Naive thymus-derived CD4-positive, alpha-beta T cell (primary cell): ENCODE measurements around the gene ERVMER34-1. TPM values are rescaled to one million over a fixed set of nuclear protein-coding genes. Genes with fewer than 3 reads are reported as not detected.

Experiments
- ATAC-seq: fragments of 150-1000 bp; cut with Tn5 transposase; 2 replicates; pipeline ENCODE4 v1.10.0; 2021; ENCODE audit warnings: mild to moderate bottlenecking, moderate library complexity
- CTCF ChIA-PET: fragments of 350-600 bp; sonication (Branson Sonifier 250); formaldehyde crosslinking; loops from one replicate; lab custom pipeline; 2021; ENCODE audit warnings: antibody characterized with exemption; lab: Charles Lee
- POLR2A ChIA-PET: fragments of 350-600 bp; sonication (Branson Sonifier 250); formaldehyde crosslinking; loops from one replicate; lab custom pipeline; 2021; ENCODE audit warnings: antibody characterized with exemption, inconsistent platforms; lab: Charles Lee
- DNase-seq, 9 donors: peaks; one replicate each; pipeline versions ENCODE4 v3.0.0 to v3.0.0-alpha.2; 2020 to 2022; ENCODE audit warnings: mixed read lengths in 1 of 9
- H3K27ac ChIP-seq: one replicate; pipeline ENCODE4 v1.7.0; 2013; ENCODE audit warnings: mild to moderate bottlenecking, low read depth, low read length, moderate library complexity
- H3K27me3 ChIP-seq, 2 donors: one replicate each; pipeline ENCODE4 v1.7.0; 2013; ENCODE audit warnings: low read length in 2 of 2, mild to moderate bottlenecking in 2 of 2, moderate library complexity in 2 of 2; ENCODE audit not compliant: control insufficient read depth in 2 of 2, insufficient read depth in 2 of 2
- H3K36me3 ChIP-seq, 3 experiments: 1 replicate in 2 of 3; 2 replicates in 1 of 3; pipeline ENCODE4 v1.7.0; 2013; ENCODE audit warnings: low read length in 3 of 3, mild to moderate bottlenecking in 3 of 3, moderate library complexity in 1 of 3; ENCODE audit not compliant: insufficient read depth in 3 of 3, control insufficient read depth in 2 of 3
- H3K4me1 ChIP-seq, 2 donors: one replicate each; pipeline ENCODE4 v1.7.0; 2013; ENCODE audit warnings: low read length in 2 of 2, mild to moderate bottlenecking in 2 of 2, moderate library complexity in 1 of 2; ENCODE audit not compliant: control insufficient read depth in 2 of 2, insufficient read depth in 2 of 2
- H3K4me3 ChIP-seq: 2 replicates; pipeline ENCODE4 v1.7.0; 2013; ENCODE audit warnings: mild to moderate bottlenecking, low read length
- H3K9me3 ChIP-seq, 3 experiments: 1 replicate in 2 of 3; 2 replicates in 1 of 3; pipeline ENCODE4 v1.7.0; 2013; ENCODE audit warnings: low read length in 3 of 3; ENCODE audit not compliant: control insufficient read depth in 2 of 3
- H3K27ac Mint-ChIP-seq, 9 donors: one replicate each; pipeline ENCODE4 v1.8.0; 2020 to 2022; ENCODE audit warnings: mixed read lengths in 9 of 9, mild to moderate bottlenecking in 8 of 9, moderate library complexity in 5 of 9, inconsistent platforms in 2 of 9
- H3K27me3 Mint-ChIP-seq, 5 donors: one replicate each; pipeline ENCODE4 v1.8.0; 2021 to 2022; ENCODE audit warnings: mixed read lengths in 5 of 5, mild to moderate bottlenecking in 1 of 5
- H3K36me3 Mint-ChIP-seq, 5 donors: one replicate each; pipeline ENCODE4 v1.8.0; 2020 to 2022; ENCODE audit warnings: mixed read lengths in 5 of 5, mild to moderate bottlenecking in 3 of 5, inconsistent platforms in 1 of 5
- H3K4me1 Mint-ChIP-seq, 7 donors: one replicate each; pipeline ENCODE4 v1.8.0; 2020 to 2022; ENCODE audit warnings: mixed read lengths in 7 of 7, mild to moderate bottlenecking in 3 of 7, inconsistent platforms in 1 of 7
- H3K4me3 Mint-ChIP-seq, 10 donors: one replicate each; pipeline ENCODE4 v1.8.0; 2020 to 2022; ENCODE audit warnings: mild to moderate bottlenecking in 10 of 10, mixed read lengths in 10 of 10, moderate library complexity in 6 of 10, inconsistent platforms in 2 of 10
- H3K9me3 Mint-ChIP-seq, 11 donors: one replicate each; pipeline ENCODE4 v1.8.0; 2020 to 2022; ENCODE audit warnings: mixed read lengths in 11 of 11, mild to moderate bottlenecking in 4 of 11, inconsistent platforms in 1 of 11, moderate library complexity in 1 of 11
- intact Hi-C, 2 donors: fragments of 100-400 bp; cut with micrococcal nuclease; formaldehyde crosslinking; loops; one replicate each; pipeline ENCODE4 v1.15.1; 2023
- microRNA-seq: library from miRNA; unstranded; fragments of <30 nt; microRNA quantifications from one replicate; pipeline ENCODE4 v1.2.0, GENCODE V29; 2022; ENCODE audit warnings: borderline microRNAs expressed
- polyA plus RNA-seq, 2 donors: library from polyadenylated mRNA; unstranded; fragments of 300-500 nt; fragmentation: Illumina TruSeq; gene quantifications; one replicate each; pipeline ENCODE4 v1.2.3, GENCODE V29; 2021
- total RNA-seq, 6 experiments: library from RNA in 5 of 6; stranded (reverse) in 5 of 6; gene quantifications; 1 replicate in 5 of 6; 2 replicates in 1 of 6; pipeline ENCODE4 v1.2.3 and lab custom pipeline; 2021 to 2026

The ERVMER34-1 gene
- total and polyA plus RNA-seq, 7 experiments from 2014 or later: not detected

DNA sequence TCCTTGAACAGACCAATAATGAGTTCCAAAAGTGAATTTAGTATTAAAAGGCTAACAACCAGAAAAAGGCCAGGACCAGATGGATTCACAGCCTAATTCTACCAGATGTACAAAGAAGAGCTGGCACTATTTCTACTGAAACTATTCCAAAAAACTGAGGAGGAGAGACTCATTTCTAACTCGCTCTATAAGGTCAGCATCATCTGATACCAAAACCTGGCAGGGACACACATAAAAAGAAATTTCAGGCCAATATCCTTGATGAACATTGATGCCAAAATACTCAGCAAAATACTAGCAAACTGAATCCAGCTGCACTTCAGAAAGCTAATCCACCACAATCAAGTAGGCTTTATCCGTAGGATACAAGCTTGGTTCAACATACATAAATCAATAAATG is 56.3 kb downstream of the ERVMER34-1 start:
- Histone ChIP-seq H3K4me1 (no peaks in the 10 kb centered on the region), H3K27ac (no peak overlapping the region), H3K9me3 (peaks cover 0 to 11% (median 0%) of the 10 kb centered on the region in 3 experiments), H3K36me3 (no peaks in the 10 kb centered on the region), H3K27me3 (no peaks in the 10 kb centered on the region), H3K4me3 (no peak overlapping the region)
- Mint-ChIP-seq H3K27ac (no peak overlapping the region), H3K27me3 (peaks cover 13 to 42% (median 38%) of the 10 kb centered on the region in 5 donors), H3K4me3 (no peak overlapping the region), H3K4me1 (peaks cover 0 to 5% (median 4%) of the 10 kb centered on the region in 7 donors), H3K36me3 (peaks cover 5 to 30% (median 21%) of the 10 kb centered on the region in 5 donors), H3K9me3 (peaks cover 18 to 40% (median 25%) of the 10 kb centered on the region in 11 donors)
- ATAC-seq (no peak), DNase-seq (no peak)
- CTCF ChIA-PET: no interaction called here
- intact Hi-C loops: no loop called here
- POLR2A ChIA-PET: no interaction called here

DNA sequence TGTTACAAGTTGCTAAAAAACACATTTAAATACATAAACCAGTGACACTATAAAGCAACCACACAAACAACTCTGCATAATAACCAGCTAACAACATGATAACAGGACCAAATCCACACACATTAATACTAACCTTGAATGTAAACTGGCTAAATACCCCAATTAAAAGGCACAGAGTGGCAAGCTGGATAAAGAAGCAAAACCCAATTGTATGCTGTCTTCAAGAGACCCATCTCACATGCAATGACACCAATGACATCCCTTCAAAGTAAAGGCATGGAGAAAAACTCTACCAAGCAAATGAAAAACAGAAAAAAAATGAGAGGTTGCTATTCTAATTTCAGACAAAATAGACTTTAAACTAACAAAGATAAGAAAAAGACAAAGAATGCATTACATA is 57.7 kb downstream of the ERVMER34-1 start:
- Histone ChIP-seq H3K27me3 (no peaks in the 10 kb centered on the region), H3K27ac (no peak overlapping the region), H3K9me3 (peaks cover 0 to 11% (median 0%) of the 10 kb centered on the region in 3 experiments), H3K4me1 (no peaks in the 10 kb centered on the region), H3K36me3 (no peaks in the 10 kb centered on the region), H3K4me3 (no peak overlapping the region)
- ATAC-seq: no peak
- Mint-ChIP-seq H3K27me3 (peaks cover 12 to 42% (median 38%) of the 10 kb centered on the region in 5 donors), H3K36me3 (peaks cover 5 to 30% (median 21%) of the 10 kb centered on the region in 5 donors), H3K4me3 (no peak overlapping the region), H3K27ac (no peak overlapping the region), H3K4me1 (peaks cover 0 to 5% (median 4%) of the 10 kb centered on the region in 7 donors), H3K9me3 (peaks cover 18 to 40% (median 25%) of the 10 kb centered on the region in 11 donors)
- ChIA-PET CTCF (no interaction called here), POLR2A (no interaction called here)
- intact Hi-C loops: no loop called here
- DNase-seq: no peak

Small RNAs within 50 kb of the gene (microRNA-seq; reads per million reads assigned to microRNA genes)
- gene MIR4449: 13.0 reads per million, percentile 25 among the genes with 10 or more reads in this experiment

Other genes starting within 250 kb of the ERVMER34-1 start
- 10 to 100 TPM in 1 of 5 experiments, 1 to 10 TPM in 4; 3.0 to 11.7 (median 4.0) TPM for gene USP46, start 92.1 kb downstream of the ERVMER34-1 start, total RNA-seq
- 1 to 10 TPM in 1 of 2 donors, under 1 TPM in 1; 0.89 to 3.0 TPM for gene USP46, start 92.1 kb downstream of the ERVMER34-1 start, polyA plus RNA-seq
- under 1 TPM in 1 of 5 experiments, not detected in 4; 0.41 TPM for gene RASL11B, start 110.9 kb upstream of the ERVMER34-1 start, total RNA-seq
- gene RASL11B, start 110.9 kb upstream of the ERVMER34-1 start, polyA plus RNA-seq: under 1 TPM in 1 of 2 donors, not detected in 1; 0.11 TPM